HG02981 (cell line): Measurements from ENCODE around the gene FBXL7.

Source experiments
- ATAC-seq: cut with Tn5 transposase; IDR thresholded peaks from one replicate; pipeline ENCODE4 v1.9.1; 2021; ENCODE audit warnings: mild to moderate bottlenecking, moderate library complexity; ENCODE audit not compliant: unreplicated experiment

Gene FBXL7

DNA sequence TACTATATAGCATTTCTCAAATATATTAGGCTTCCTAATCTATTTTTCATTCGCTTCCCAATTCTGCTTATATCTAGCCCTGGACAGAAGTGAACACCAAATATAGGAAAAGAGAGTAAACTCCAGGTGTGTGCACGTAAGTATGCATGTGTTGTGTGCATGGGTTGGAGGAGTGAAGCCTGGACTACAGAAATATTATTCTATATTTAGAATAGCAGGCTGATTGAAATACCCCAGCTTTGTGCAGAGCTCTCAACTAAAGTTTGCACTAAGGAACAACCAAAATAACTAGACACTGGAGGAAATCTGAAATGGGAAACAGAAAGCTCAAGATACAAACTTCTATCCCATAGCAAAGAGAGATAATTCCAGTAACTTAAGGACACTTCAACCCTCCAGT, 480.9 kb downstream of the FBXL7 start:
- no peak for ATAC-seq

DNA sequence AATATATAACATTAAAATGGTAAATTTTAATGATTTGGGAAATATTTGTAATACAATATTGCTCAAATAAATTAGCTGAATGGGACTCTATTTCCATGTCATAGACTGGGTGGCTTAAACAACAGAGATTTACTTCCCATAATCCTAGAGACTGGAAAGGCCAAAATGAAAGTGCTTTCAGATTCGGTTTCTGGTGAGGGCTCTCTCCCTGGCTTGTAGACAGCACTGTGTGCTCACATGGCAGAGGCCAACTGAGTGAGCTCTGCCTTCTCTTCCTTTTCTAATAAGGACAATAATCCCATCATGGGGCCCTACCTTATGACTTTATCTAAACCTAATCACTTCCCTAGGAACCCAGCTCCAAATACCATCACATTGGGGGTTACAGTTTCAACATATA, 483.4 kb downstream of the FBXL7 start:
- ATAC-seq, result no peak
